ENCODE measurements around the gene GARIN1A.
"Not testable (repeated sequence)": the region's sequence is repeated elsewhere in the genome, so short reads cannot be mapped to it uniquely, and the experiment has no call there.

DNA sequence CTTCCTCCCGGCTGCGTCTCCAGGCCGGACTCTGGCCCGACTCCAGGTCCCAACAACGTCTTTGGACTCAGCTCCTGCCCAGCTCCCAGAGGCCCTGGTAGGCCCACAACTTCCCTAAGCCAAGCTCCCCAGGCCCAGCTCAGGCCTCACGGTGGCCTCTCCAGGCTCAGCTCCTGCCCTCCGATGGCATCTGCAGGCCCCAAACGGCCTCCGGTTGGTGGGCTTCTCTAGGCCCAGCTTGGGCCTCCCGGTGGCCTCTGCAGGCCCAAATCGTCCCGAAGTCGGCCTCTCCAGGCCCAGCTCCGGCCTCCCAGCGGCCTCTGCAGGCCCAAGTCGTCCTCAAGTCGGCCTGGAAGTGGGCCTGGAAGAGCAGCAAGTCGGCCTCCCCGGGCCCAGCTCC, 18.0 kb upstream of the GARIN1A start:
- TF ChIP-seq CTCF, EP300, POLR2A (IDR thresholded peaks at IDR 0.05): not testable (repeated sequence)

Measured in suprapubic skin (tissue), 3 donors.